Peyer's patch (tissue), 4 donors: ENCODE results near the gene PI16. TPM values are rescaled to one million over a fixed set of nuclear protein-coding genes. Genes with fewer than 3 reads are reported as not detected.

Experiments
- DNase-seq, 3 donors: peaks; one replicate each; pipeline ENCODE4 v3.0.0-alpha.2; 2017 to 2019
- H3K27ac ChIP-seq, 4 donors: fragments of 200-600 bp; sonication (generic); one replicate each; pipeline ENCODE4 v1.5.1; 2016 to 2019
- H3K27me3 ChIP-seq, 2 donors: fragments of 200-600 bp; sonication (generic); one replicate each; pipeline ENCODE4 v1.5.1; 2019
- H3K36me3 ChIP-seq, 3 donors: fragments of 200-600 bp; sonication (generic); one replicate each; pipeline ENCODE4 v1.5.1; 2016 to 2019
- H3K4me1 ChIP-seq, 4 donors: fragments of 200-600 bp; sonication (generic); one replicate each; pipeline ENCODE4 v1.5.1; 2016 to 2019
- H3K4me3 ChIP-seq, 4 donors: fragments of 200-600 bp; sonication (generic); 1 replicate in 3 of 4; 2 replicates in 1 of 4; pipeline ENCODE4 v1.5.1; 2016 to 2019; ENCODE audit warnings: mild to moderate bottlenecking in 1 of 4
- H3K9me3 ChIP-seq, 4 donors: fragments of 200-600 bp; sonication (generic); one replicate each; pipeline ENCODE4 v1.5.1; 2016 to 2019; ENCODE audit warnings: mild to moderate bottlenecking in 1 of 4
- CTCF ChIP-seq, 6 experiments: fragments of 450-650 bp in 4 of 6; fragments of 200-600 bp in 2 of 6; sonication (generic) in 1 of 6; IDR thresholded peaks; one replicate each; pipeline ENCODE4 v1.5.1; 2017 to 2019; ENCODE audit warnings: antibody characterized with exemption in 6 of 6, mild to moderate bottlenecking in 3 of 6, moderate library complexity in 1 of 6
- POLR2A ChIP-seq, 2 donors: fragments of 450-650 bp; IDR thresholded peaks; one replicate each; pipeline ENCODE4 v1.5.1; 2017; ENCODE audit warnings: antibody characterized with exemption in 2 of 2, mild to moderate bottlenecking in 2 of 2, moderate library complexity in 2 of 2
- total RNA-seq, 4 donors: library from RNA; depleted of rRNA; stranded (reverse); fragments of >200 nt; gene quantifications; one replicate each; pipeline ENCODE4 v1.1.0, GENCODE V29; 2016

The PI16 gene
- total RNA-seq, 4 donors from 2014 or later: 1.5 to 6.2 TPM; not detected in 2

GRCh38 chr6:36955136-36955535 lies 598 bp downstream of the PI16 start:
- no peaks in the 10 kb centered on the region for H3K27me3 ChIP-seq
- peaks cover 0 to 15% (median 0%) of the 10 kb centered on the region in 4 donors for H3K4me1 ChIP-seq
- DNase-seq: peak in 2 of 3 donors; percentile 27 to 44
- no peak for TF ChIP-seq POLR2A (IDR thresholded peaks at IDR 0.05)
- no peak for TF ChIP-seq CTCF (IDR thresholded peaks at IDR 0.05)
- no peak overlapping the region for H3K4me3 ChIP-seq
- no peaks in the 10 kb centered on the region for H3K9me3 ChIP-seq
- H3K27ac ChIP-seq: no peak overlapping the region
- no peaks in the 10 kb centered on the region for H3K36me3 ChIP-seq

DNA sequence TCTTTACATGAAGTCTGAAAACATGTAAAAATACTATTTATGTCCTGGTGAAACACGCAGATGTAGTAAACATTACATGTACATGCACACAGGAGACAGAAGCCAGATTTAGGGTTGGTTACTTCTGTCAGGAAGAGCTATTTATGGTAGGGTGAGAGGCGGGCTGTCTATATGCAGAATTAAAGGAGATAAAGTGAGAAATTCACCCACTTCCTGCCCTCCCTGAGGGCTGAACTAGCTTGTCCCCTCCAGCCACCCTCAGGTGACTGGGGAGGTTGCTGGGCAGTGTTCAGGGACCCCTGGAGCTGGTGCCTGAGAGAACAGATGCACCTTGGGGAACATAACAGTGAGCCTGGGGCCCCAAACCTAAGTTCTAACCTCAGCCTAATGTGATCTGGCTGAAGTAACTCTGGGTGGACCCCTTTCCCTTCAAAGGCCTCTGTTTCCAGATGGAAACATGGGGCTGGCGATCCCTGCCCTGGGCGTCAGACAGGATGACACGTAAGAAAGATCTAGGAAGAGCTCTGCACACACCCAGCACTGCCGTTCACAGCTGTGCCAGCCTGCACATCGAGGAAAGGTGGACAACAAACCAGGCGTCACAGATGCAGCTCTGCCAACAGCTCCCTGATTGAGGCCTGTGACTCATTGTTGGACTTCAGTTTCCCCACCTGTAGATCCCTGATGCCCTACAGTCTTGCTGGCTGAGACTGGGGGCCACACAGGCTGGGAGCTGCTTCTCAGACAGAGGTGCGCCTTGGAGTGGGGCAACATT lies 1.3 kb downstream of the PI16 start:
- H3K9me3 ChIP-seq: no peaks in the 10 kb centered on the region
- no peak overlapping the region for H3K4me3 ChIP-seq
- no peaks in the 10 kb centered on the region for H3K27me3 ChIP-seq
- no peak for TF ChIP-seq CTCF (IDR thresholded peaks at IDR 0.05)
- TF ChIP-seq POLR2A (IDR thresholded peaks at IDR 0.05): no peak
- no peaks in the 10 kb centered on the region for H3K36me3 ChIP-seq
- H3K27ac ChIP-seq: no peak overlapping the region
- peak in 2 of 3 donors; percentile 40 to 75 for DNase-seq
- peaks cover 0 to 15% (median 0%) of the 10 kb centered on the region in 4 donors for H3K4me1 ChIP-seq

GRCh38 chr6:36956446-36956820 lies 1.9 kb downstream of the PI16 start:
- no peak for TF ChIP-seq CTCF (IDR thresholded peaks at IDR 0.05)
- TF ChIP-seq POLR2A (IDR thresholded peaks at IDR 0.05): no peak
- no peak overlapping the region for H3K4me3 ChIP-seq
- DNase-seq: no peak
- H3K36me3 ChIP-seq: no peaks in the 10 kb centered on the region
- H3K9me3 ChIP-seq: no peaks in the 10 kb centered on the region
- H3K27me3 ChIP-seq: no peaks in the 10 kb centered on the region
- no peak overlapping the region for H3K27ac ChIP-seq
- H3K4me1 ChIP-seq: peaks cover 0 to 15% (median 0%) of the 10 kb centered on the region in 4 donors

- Histone ChIP-seq H3K27me3 (no peaks in the 10 kb centered on the region), H3K4me3 (no peak overlapping the region), H3K4me1 (peaks cover 0 to 16% (median 0%) of the 10 kb centered on the region in 4 donors), H3K27ac (no peak overlapping the region), H3K9me3 (no peaks in the 10 kb centered on the region), H3K36me3 (no peaks in the 10 kb centered on the region)
- TF ChIP-seq CTCF (IDR thresholded peaks at IDR 0.05) (no peak), POLR2A (IDR thresholded peaks at IDR 0.05) (no peak)
- DNase-seq: no peak
These were observed 3.3 kb downstream of the PI16 start for GRCh38 chr6:36957773-36958271.

- TF ChIP-seq POLR2A (IDR thresholded peaks at IDR 0.05) (no peak), CTCF (IDR thresholded peaks at IDR 0.05) (no peak)
- peaks cover 0 to 26% (median 4%) of the 10 kb centered on the region in 4 donors for H3K4me1 ChIP-seq
- DNase-seq: peak in 1 of 3 donors; percentile 37
- H3K27ac ChIP-seq: no peak overlapping the region
- no peaks in the 10 kb centered on the region for H3K27me3 ChIP-seq
- H3K36me3 ChIP-seq: no peaks in the 10 kb centered on the region
- no peak overlapping the region for H3K4me3 ChIP-seq
- H3K9me3 ChIP-seq: no peaks in the 10 kb centered on the region
These were observed 4.4 kb downstream of the PI16 start for GRCh38 chr6:36958775-36959554.
